HG03135 (cell line): ENCODE measurements around the gene SNED1.
"Not testable (repeated sequence)": the region's sequence is repeated elsewhere in the genome, so short reads cannot be mapped to it uniquely, and the experiment has no call there.

Experiments used
- ATAC-seq: cut with Tn5 transposase; IDR thresholded peaks from one replicate; pipeline ENCODE4 v1.9.1; 2021; ENCODE audit warnings: mild to moderate bottlenecking, moderate library complexity; ENCODE audit not compliant: unreplicated experiment

SNED1 gene

DNA sequence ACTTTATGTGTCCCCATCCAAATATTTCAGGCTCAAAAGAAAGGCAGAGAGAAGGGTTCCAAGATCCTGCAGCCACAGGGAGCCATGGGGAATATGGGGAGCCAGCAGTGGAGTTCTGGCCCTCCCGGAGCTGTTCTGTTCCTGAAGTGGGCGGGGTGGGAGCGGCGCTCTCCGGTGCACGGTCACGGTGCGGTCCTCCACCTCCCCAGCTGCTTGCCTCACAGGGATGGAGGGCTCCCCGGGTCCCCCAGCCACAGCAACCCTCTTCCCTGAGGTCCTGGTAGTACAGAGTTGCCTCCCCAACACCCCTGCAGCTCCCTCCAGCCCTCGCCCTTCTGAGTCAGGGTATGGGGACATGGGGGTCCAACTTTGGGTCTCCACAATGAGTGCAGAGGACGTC, 26.2 kb upstream of the SNED1 start:
- ATAC-seq = no peak

DNA sequence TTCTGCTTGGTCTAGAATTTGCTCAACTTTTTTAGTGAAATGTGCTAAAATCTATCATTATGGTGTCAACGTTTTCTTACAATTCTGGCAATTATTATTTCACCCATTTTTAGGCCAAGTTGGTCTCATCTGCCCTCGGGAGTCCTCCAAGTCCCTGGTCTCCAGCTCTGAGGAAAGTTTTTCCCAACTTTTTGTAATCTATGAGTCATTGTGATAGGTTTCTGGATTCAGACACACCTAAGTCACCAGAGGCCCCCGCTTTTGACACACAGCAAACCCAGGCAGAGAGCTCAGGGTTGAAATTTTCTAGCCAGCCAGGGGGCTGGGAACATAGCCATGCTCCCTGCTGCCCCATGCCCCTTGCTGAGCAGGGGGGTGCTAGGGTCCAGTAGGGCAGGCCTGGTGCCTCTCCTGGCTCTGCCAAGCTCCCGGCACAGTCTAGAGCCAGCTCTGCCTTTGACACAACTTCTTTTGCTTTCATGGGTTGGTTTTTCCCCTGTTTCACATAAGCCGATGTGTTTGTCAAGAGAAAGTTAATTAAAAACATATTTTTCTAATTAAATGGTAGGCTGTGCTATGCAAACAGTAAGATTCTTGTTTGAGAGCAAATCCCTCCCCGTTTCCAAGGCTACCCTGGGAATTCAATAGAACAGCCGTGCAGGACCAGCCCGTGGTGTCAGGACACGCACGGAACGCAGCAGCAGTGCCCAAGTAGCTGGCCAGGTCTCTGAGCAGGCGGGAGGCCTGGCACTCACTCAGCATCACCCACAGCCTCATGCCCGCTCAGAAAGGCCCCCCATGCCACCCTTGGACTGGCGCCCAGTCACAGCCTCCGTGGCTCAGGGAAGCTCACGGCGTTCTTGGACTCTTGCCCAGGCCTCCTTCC, 25.5 kb upstream of the SNED1 start:
- no peak for ATAC-seq

DNA sequence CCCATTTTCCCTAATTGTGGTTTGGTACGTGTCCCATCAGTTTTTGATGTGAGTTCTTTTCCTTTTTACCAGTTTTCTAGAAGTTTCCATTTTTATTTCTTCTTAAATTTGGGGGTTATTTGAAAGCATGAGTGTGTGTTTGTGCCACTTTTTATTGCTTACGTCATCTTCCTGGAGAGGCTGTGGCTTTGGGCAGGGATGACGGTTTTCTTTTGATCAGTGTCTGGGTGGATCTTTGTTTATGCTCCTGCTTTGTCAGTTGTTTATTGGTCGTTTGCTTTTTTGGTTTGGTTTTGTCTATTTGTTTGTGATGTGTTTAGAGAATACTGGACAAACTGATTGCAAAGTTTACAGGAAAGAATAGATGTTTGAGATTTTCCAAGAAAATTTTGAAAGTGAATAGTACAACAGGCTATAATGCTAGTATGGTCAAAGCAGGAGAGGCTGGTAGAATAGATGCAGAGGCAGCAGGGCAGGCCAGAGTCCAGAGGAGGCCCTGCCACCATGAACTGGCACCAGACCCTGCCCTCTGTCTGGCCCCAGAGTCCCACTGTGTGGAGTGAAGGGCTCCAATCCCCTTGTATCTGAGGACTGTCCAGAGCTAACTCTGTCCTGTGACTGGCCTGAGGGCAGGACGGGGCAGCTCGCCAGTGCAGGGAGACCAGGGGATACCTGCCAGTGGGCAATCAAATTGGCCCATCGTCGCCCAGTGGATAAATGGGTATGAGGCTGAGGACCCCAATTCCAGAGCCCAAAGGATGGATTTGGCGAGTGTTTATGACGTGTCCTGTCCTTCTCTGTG, 23.4 kb upstream of the SNED1 start:
- ATAC-seq = no peak

DNA sequence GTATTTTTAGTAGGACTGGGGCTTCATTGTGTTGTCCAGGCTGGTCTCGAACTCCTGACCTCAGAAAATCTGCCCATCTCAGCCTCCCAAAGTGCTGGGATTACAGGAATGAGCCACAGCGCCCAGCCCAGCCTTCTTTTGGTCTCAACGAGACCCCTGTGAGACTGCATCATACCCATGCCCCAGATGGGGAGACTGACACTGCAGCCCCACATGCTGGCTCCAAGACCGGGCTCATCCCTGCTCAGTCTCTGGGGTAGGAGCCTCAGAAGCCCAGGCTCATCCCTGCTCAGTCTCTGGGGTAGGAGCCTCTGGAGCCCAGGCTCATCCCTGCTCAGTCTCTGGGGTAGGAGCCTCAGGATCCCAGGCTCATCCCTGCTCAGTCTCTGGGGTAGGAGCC, 22.5 kb upstream of the SNED1 start:
- not testable (repeated sequence) for ATAC-seq

DNA sequence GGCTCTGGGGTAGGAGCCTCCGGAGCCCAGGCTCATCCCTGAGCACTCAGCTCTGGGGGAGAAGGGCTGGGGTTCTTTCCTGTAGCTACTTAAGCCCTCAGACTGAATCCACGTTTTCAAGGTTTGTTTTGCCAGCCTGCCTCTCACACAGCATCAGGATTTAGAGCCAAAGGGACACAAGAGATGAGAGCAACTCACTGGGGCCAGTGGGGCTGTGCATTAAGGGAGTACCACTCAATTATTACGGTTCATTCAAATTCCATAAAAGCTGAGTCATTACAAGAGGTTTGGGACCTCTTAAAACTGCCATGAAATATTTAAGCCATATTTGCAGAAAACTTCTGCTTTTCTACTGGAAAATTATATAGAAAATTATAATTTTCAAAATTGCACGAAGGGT, 17.1 kb upstream of the SNED1 start:
- ATAC-seq = no peak

DNA sequence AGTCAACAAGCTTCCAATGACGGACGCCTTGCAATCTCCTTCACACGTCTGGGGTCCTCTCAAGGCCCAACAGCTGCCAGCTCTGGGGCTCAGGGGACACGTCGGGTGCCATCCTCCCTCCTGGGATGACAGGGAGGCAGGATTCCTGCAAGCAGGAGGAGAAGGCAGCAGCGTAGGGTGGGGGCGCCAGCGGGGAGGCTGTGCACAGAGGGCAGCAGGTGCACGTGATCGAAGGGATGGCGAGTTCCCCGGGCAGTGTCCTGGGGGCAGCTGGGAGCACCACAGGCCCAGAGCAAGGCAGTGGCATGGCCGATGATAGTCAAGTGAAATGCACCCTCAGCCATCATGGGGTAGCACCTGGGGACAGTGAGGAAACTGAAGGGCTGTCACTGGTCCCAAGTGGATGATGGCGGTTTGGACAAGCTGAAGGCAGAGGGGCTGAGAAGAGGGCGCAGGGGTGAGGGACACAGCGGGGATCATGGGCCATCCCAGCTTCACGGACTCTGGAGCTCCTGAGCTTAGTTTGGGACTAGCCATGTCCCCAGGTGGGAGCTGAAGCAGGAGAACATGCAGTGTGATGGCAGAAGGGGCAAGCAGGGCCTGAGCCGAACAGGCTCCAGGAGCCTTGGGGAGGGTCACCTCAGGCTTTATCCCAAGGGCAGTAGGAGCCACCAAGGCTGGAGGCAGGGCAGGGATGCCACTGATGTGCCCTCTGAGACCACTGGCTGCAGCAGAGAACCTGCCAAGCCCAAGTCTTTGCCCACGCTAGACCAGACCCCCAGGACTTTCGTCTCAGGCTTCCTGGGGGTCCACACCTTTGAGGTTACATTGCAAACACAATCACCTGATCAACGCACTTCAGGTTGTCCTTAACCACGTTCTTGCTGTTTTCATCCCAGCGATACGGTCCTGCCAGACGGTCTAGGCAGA, 16.3 kb upstream of the SNED1 start:
- ATAC-seq = no peak

DNA sequence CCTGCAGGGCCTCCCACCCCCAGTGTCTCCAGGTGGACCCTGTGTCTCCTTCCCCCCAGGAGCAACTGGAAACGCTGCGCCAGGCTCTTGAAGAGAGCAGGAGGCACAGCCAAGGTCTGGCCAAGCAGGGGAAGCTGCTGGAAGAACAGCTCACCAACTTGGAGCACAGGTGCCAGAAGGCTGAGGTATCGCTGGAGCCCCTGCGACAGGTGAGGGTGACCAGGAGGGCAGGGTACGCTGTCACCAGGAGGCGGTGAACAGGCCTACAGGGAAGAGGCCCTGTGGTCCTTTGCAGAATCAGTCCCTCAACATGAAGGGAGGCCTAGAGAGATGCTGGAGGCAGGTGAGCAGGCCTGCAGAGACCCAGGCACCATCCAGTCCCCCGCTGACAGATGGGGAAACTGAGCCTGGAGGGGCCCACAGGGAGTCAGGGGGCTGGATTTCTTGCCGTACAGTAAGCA, 15.6 kb upstream of the SNED1 start:
- ATAC-seq = no peak

DNA sequence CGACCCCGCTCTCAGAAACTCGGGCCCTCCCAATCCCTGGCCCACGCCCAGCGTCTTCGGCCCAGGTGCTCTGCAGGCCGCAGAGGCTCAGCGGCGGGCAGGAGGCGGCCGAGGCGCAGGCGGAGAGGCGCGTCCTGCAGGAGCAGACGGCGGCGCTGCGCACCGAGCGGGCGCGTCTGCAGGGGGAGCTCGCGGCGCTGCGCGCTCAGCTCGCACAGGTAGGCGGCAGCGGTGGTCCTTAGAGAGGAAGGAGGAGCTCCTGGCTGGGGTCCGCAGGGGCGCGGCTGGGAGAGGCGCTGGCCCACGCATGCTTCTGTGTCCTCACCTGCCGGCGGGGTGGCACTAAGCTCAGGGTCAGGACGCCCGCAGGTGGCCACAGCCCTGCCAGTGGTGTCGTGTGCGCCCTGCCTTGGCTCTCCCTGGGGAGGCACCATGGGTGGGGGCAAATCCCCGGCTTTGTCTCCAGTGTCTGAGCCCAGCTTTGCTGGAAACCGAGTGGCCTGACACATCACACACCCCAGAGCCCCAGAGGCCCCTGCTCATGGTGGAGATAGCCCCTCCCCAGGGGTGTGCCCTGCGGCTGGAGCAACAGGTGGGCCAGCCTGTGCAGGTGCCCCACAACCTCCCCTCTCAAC, 14.9 kb upstream of the SNED1 start:
- ATAC-seq = no peak

DNA sequence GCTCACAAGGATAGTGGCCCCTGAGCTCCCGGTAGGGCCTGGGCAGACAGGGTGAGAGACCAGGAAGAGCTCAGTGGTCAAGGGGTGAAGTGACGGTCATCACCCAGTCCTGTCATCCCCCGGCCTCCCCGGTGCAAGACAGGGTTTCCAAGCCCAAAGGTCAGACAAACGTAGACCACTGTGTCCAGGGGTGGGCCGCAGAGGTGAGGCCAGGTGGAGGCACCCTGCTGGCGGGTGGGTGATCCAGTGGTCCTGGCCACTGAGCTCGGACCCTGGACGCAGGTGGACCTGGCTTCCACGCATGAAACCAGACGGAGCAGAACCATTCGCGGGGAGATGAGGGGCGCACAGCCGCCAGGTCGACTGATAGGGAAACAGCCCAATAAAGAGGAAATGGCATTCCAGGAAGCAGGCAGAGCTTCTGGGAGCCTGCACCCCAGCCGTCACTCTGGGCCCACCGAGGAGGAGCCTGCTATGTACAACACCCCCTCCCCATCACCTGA, 14.4 kb upstream of the SNED1 start:
- ATAC-seq = no peak

DNA sequence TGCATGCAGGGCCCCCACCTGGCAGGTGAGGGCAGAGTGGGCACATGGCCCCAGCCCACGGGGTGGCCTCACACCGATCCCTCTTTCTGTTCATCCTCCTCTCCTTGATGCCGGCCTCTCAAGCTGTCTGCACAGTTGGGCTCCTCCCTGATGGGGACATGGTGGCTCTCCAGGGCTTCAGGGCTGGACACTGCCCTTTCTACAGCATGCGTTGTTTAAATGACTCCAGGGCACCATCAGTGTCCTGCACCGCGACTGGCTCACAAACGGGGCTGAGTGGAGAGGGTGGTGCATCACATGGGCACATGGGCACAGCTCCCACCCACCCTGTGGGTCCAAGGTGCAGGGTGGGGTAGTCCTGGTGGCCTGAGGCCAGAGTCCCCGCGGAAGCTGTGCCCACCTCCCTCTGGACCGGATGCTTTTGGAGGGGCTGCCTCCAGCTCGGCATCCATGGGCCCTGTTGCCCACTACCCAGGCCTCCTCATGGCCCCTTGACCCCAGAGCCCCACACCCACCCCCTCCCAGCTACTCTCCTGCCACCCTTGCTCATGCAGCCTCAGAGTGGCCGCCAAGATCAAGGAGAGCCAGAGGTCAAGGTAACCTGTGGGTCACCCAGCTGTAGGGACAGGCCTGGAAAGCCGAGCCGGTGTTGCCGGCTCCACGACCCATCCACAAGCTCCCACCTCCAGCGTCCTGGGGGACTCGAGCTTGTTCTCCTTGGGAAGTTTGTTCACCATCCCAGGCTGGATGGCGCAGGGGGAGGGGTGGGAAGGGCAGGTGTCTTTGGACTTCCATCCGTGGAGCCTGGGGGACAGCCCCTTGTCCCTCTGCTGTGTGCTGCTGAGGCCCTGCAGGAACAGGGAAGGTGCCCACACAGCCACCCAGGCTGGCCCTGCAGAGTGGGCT, 12.3 kb upstream of the SNED1 start:
- ATAC-seq = no peak

DNA sequence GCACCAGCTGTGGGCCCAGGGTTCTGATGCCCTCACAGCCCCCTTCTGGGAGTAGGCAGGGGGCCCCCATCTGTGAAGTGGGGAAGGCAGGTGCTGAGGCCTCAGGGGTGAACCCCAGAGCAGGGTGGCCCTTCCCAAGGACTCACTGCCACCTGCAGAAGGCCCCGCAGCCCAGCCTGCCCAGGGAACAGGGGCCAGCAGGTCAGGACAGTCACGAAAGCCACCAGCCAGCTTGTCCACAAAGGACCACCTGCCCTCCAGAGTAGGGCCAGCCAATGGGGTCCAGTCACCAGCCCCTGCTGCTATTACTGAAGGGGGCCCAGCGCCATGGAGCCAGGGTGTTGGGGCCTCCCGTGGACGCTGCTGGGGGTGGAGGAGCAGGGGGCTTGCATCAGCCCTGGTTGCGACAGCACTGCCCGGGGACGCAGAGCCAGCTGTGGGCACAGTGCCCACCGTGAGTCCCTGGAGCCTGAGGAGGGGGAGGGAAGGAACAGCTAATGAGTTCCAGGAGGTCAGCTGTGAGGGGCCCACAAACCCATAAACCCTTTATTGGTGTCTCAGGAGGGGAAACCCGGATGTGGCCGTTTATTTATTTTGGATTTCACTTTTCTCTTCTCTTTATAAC, 11.5 kb upstream of the SNED1 start:
- no peak for ATAC-seq

DNA sequence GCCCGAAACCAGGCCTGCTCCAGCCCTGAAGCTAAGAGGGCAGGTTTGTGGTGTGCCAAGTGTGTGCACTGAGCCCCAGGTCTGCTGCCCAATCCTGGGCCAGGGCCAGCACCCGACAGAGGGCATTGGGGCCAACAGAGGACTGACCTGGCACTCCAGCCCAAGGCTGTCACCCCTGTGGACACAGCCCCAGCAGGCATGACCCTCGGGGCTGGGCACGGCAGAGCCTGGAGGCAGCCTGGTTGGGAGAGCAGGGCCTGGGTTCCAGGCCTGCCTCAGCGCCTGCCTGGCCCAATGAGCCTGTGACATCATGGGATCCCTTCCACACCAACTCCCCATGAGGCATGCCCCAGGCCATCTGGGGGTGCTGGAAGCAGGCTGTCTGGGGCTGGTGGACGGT, 10.8 kb upstream of the SNED1 start:
- ATAC-seq = no peak

DNA sequence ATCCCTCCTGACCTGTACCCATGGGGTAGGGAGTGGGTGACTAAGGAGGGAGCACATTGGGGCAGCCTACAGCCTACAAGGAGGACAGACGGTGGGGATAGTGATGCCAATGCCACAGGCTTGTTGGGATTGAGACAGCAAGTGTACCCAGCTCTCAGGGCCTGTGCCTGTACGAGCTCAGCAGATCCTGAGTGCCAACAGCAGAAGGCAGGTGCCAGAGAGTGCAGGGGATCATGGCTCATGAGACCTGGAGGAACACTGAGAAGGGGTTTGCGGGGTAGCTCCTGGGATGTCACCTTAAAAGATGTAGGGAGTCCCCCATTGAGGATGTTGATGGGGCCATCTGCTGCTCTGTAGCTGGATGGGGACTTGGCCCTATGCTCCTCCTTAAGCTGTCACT, 10.3 kb upstream of the SNED1 start:
- ATAC-seq = no peak

DNA sequence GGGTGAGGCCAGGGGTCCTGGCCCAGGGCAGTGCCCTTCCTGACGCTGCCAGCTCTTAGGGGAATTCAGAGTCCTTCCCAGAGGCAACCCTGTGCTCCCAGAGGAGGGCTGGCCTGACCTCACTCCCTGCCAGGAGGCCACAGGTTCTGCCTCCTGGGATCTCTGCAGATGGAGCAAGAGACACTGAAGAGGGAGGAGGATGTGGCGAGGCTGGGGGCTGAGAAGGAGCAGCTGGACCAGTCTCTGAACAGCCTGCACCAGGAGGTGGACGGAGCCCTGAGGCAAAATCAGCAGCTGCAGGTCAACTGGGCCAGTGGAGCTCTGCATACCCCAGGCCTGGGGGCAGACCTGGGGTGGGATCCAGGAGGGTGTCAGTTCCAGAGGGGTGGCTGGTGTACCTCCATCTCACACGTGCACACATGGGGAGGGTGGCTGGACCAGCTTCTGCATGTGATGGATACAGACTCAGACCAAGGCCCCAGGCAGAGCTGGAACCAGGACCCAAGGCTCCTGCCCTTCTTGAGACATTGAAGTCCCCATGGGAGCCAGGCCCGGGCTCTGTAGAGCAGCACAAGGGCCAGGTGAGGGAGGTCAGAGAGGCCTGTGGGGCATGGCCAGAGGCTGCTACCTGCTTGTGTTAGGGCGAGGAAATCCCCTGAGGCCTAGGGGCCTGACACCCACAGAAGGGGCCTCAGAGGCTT, 9.7 kb upstream of the SNED1 start:
- no peak for ATAC-seq

DNA sequence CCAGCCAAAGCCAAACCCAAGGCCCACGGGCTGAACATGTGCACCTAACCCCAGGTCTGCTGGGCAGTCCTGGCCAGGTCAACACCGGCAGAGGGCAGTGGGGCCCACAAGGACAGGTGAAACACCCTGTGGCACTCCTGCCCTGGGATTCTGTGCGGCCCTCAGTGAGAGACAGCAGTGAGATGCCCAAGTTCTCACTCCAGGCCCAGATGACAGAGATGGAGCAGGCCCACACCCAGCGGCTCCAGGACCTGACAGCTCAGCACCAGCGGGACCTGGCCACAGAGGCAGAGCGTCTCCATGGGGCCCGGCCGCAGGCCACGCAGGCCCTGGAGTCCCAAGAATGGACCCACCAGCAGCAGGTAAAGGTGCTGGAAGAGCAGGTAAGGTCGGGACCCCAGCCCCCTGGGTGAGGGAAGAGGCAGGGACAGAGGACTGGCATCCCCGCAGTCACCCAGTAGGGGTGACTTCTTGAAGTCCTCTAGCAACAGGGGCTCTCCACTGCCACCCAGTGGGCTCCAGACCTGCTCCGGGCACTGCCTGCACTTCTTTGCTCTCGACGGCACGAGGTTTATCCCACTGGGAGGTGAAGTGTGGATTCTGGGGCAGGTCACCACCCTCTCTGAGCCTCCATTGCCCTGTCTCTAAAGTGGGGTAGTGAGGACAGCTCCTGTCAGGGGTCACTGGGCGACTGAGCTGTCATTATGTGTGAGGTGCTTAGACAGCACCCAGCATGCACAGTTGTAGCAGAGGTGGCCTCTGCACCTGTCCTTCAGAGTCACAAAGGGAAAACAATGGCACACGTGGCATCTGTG, 8.8 kb upstream of the SNED1 start:
- no peak for ATAC-seq

DNA sequence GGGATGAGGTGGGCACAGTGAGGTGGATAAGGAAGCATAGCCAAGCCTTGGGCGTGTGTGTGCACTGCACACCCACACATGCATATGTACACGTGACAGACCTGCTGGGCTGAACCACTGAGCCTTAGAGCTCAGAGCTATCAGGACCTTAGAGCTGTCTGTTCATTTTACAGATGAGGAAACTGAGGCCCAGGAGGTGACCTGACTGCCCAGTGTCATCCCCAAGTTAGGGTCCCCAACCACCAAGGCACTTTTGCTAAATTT, 8.2 kb upstream of the SNED1 start:
- no peak for ATAC-seq

DNA sequence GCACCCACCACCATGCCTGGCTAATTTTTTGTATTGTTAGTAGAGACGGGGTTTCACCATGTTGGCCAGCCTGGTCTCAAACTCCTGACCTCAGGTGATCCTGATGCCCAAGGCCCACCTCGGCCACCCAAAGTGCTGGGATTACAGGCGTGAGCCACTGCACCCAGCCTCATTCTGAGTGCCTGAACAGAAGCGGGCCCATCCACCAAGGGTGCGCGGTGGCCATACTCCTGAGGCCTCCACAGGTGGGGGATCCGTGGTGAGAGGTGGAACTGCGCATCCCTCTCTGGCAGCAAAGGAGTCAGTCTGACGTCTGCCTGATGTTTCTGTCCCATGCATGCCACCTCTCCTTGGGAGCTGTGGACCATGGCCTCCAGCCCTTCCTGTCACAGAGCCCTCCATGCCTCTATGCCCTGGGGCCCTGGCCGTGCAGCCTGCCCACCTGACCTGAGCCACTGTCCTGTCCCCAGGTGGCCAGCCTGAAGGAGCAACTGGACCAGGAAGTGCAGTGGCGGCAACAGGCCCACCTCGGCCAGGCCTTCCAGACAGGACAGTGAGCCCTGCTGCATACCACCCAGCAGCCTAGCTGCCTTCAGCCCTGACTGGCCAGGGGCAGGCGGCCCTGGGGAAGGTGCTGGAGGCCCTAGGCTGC, 7.6 kb upstream of the SNED1 start:
- no peak for ATAC-seq
